Esophagus muscularis mucosa (tissue), 4 donors: ENCODE measurements around the gene VTN. TPM values are rescaled to one million over a fixed set of nuclear protein-coding genes. Genes with fewer than 3 reads are reported as not detected.
A peak's percentile ranks its signal among the peaks of the same experiment; 100 is the strongest.

Source experiments
- DNase-seq: peaks from one replicate; pipeline ENCODE4 v3.0.0-alpha.2; 2017; ENCODE audit errors: extremely low spot score
- H3K27ac ChIP-seq, 4 donors: fragments of 200-600 bp; sonication (generic); replicated peaks in 1 of 4; 1 replicate in 3 of 4; 2 replicates in 1 of 4; pipeline ENCODE4 v1.5.1; 2016 to 2019; ENCODE audit warnings: mild to moderate bottlenecking in 1 of 4
- H3K27me3 ChIP-seq, 4 donors: fragments of 200-600 bp; sonication (generic); one replicate each; pipeline versions ENCODE4 v1.5.1 to v1.6.0; 2016 to 2019
- H3K36me3 ChIP-seq, 4 donors: fragments of 200-600 bp; sonication (generic); one replicate each; pipeline ENCODE4 v1.5.1; 2016 to 2019
- H3K4me1 ChIP-seq, 4 donors: fragments of 200-600 bp; sonication (generic); one replicate each; pipeline ENCODE4 v1.5.1; 2016 to 2019
- H3K4me3 ChIP-seq, 4 donors: fragments of 200-600 bp; sonication (generic); 1 replicate in 2 of 4; 2 replicates in 2 of 4; pipeline ENCODE4 v1.5.1; 2016 to 2019; ENCODE audit warnings: mild to moderate bottlenecking in 4 of 4, moderate library complexity in 1 of 4
- H3K9me3 ChIP-seq, 4 donors: fragments of 200-600 bp; sonication (generic); 1 replicate in 3 of 4; 2 replicates in 1 of 4; pipeline ENCODE4 v1.5.1; 2016 to 2019
- EP300 ChIP-seq: sonication (generic); formaldehyde crosslinking; IDR thresholded peaks from one replicate; pipeline ENCODE4 v1.6.1; 2017; ENCODE audit warnings: antibody characterized with exemption
- POLR2A ChIP-seq: fragments of 450-650 bp; IDR thresholded peaks from one replicate; pipeline ENCODE4 v1.6.1; 2017; ENCODE audit warnings: antibody characterized with exemption, moderate library complexity, mild to moderate bottlenecking, low read depth
- POLR2AphosphoS5 ChIP-seq, 2 donors: sonication (generic); formaldehyde crosslinking; IDR thresholded peaks; one replicate each; pipeline ENCODE4 v1.6.1; 2017; ENCODE audit warnings: antibody characterized with exemption in 2 of 2
- WGBS: methylation state at CpG from one replicate; pipeline ENCODE4 v1.1.5; 2018; 5-methylcytosine and 5-hydroxymethylcytosine counted together
- intact Hi-C: fragments of 100-400 bp; cut with DNase I; formaldehyde crosslinking; loops from one replicate; pipeline ENCODE4 v1.15.1; 2023
- total RNA-seq, 4 donors: library from RNA; depleted of rRNA; stranded (reverse); fragments of >200 nt; gene quantifications; one replicate each; pipeline versions ENCODE4 v1.1.0 to v1.2.1, GENCODE V29; 2016
- TF ChIP-seq, protein P1 (sequence below), 3 experiments: fragments of 200-600 bp in 2 of 3; fragments of 450-650 bp in 1 of 3; sonication (generic) in 2 of 3; IDR thresholded peaks; one replicate each; pipeline ENCODE4 v1.5.1; 2017 to 2019; ENCODE audit warnings: antibody characterized with exemption in 3 of 3, mild to moderate bottlenecking in 2 of 3, moderate library complexity in 1 of 3

Gene VTN
- total RNA-seq, 4 donors from 2014 or later = under 0.01 to 1.3 (median 0.58) TPM

DNA sequence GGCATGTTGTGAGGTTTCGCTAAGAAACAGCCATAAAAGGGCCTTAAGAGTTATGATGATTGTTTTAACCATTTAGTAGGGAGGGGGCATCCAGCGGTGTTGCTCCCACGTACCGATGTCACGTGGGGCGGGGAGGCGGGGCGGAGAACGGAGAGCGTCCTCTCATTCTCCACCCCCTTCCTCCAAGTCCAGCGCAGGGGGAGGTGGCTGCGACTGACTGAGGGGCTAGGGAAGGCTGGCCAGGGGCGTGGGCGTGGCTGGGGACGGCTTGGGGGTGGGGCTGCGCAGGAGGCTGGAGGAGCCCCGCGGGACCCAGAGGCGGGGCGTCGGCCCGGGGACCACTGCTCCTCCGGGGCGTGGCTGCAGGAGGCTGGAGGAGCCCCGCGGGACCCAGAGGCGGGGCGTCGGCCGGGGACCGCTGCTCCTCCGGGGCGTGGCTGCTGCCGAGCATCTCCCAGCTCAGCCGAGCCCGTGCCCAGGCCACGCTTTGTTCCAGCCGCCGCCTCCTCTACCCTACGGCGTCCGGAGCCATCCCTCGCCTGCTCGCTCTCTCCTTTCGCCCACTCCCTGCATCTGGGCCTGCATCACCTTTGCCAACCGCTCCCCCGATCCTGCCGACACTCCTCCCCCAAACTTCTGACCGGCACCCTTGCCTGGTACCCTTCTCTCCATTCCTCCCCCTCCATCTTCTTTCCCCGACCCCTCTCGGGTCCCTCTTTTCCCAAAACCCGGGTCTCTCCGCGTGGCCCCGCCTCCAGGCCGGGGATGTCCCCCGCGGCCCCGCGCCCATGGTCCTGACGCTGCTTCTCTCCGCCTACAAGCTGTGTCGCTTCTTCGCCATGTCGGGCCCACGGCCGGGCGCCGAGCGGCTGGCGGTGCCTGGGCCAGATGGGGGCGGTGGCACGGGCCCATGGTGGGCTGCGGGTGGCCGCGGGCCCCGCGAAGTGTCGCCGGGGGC is 1.4 kb upstream of the VTN start, which contains the start of gene SARM1:
SARM1 (plus strand) TSS at position 450 of the 958 bp plus-strand sequence; CDS start at position 789, 339 bp downstream.
- TF ChIP-seq POLR2A = no peak
- peak in 1 of 2 donors; percentile 49 for TF ChIP-seq POLR2AphosphoS5 (IDR thresholded peaks at IDR 0.05)
- no peaks in the 10 kb centered on the region for H3K9me3 ChIP-seq
- H3K36me3 ChIP-seq = peaks cover 0 to 5% (median 3%) of the 10 kb centered on the region in 4 donors
- H3K4me1 ChIP-seq = peaks cover 30 to 38% (median 33%) of the 10 kb centered on the region in 4 donors
- no peaks in the 10 kb centered on the region for H3K27me3 ChIP-seq
- peak within 1 kb of the TSS; percentile 65 to 83 (median 79) for H3K27ac ChIP-seq
- peak within 1 kb of the TSS; percentile 55 to 65 (median 63) for H3K4me3 ChIP-seq
- intact Hi-C loops = no loop called here
- WGBS = 1% methylated on average over 38 of the region's 80 CpGs
- peak; percentile 95 for DNase-seq

DNA sequence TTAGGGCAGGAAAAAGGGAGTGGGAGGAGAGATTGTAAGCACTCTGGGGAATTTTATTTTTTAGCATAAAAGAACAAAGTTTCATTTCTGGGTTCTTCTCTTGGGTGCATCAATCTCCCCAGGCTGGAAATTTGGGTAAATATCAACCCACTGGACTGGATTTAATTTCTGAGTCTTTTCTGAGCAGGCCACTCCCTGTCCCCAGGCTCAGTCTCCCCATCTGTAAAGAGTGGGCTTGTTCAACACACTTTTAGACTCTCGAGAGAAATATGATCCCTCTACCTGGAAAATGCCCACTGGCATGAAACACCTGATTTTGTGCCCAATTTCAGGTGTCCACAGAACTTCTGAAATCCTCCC is 617 bp upstream of the VTN start:
- Histone ChIP-seq H3K9me3 (no peaks in the 10 kb centered on the region), H3K4me1 (peaks cover 30 to 38% (median 33%) of the 10 kb centered on the region in 4 donors), H3K36me3 (peaks cover 0 to 11% (median 7%) of the 10 kb centered on the region in 4 donors), H3K4me3 (peak overlapping the region in 3 of 4 donors; percentile 55 to 63 (median 63)), H3K27me3 (no peaks in the 10 kb centered on the region), H3K27ac (peak overlapping the region; percentile 65 to 83 (median 79))
- 81% methylated on average over 1 of the region's 1 CpG for WGBS
- no peak for TF ChIP-seq POLR2A
- TF ChIP-seq, protein P1, sequence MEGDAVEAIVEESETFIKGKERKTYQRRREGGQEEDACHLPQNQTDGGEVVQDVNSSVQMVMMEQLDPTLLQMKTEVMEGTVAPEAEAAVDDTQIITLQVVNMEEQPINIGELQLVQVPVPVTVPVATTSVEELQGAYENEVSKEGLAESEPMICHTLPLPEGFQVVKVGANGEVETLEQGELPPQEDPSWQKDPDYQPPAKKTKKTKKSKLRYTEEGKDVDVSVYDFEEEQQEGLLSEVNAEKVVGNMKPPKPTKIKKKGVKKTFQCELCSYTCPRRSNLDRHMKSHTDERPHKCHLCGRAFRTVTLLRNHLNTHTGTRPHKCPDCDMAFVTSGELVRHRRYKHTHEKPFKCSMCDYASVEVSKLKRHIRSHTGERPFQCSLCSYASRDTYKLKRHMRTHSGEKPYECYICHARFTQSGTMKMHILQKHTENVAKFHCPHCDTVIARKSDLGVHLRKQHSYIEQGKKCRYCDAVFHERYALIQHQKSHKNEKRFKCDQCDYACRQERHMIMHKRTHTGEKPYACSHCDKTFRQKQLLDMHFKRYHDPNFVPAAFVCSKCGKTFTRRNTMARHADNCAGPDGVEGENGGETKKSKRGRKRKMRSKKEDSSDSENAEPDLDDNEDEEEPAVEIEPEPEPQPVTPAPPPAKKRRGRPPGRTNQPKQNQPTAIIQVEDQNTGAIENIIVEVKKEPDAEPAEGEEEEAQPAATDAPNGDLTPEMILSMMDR (IDR thresholded peaks at IDR 0.05) = no peak
- no peak for TF ChIP-seq EP300
- no peak for TF ChIP-seq POLR2AphosphoS5 (IDR thresholded peaks at IDR 0.05)
- intact Hi-C loops = no loop called here
- no peak for DNase-seq

DNA sequence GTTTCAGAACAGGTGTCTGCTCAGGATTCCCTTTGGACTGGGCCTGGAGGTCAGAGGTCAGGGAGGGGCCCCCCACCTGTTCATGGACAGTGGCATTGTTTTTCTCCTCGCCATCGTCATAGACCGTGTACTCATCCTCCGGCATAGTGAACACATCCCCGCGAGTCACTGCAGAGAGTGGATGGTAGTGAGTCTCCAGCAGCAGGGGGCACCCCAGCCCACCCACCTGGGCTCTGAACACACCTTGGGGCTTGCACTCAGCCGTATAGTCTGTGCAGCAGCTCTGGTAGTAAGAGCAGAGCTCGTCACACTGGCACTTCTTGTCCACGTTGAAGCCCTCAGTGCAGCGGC is 448 bp downstream of the VTN start:
- Histone ChIP-seq H3K4me3 (no peak overlapping the region), H3K27me3 (no peaks in the 10 kb centered on the region), H3K9me3 (no peaks in the 10 kb centered on the region), H3K27ac (peak overlapping the region in 3 of 4 donors; percentile 65 to 83 (median 82)), H3K4me1 (peaks cover 30 to 38% (median 33%) of the 10 kb centered on the region in 4 donors), H3K36me3 (peaks cover 0 to 21% (median 14%) of the 10 kb centered on the region in 4 donors)
- 75% methylated on average over 8 of the region's 10 CpGs for WGBS
- no peak for DNase-seq
- intact Hi-C loops = no loop called here
- TF ChIP-seq EP300 = no peak
- no peak for TF ChIP-seq POLR2A
- no peak for TF ChIP-seq POLR2AphosphoS5 (IDR thresholded peaks at IDR 0.05)
- TF ChIP-seq, protein P1 (IDR thresholded peaks at IDR 0.05) = no peak

DNA sequence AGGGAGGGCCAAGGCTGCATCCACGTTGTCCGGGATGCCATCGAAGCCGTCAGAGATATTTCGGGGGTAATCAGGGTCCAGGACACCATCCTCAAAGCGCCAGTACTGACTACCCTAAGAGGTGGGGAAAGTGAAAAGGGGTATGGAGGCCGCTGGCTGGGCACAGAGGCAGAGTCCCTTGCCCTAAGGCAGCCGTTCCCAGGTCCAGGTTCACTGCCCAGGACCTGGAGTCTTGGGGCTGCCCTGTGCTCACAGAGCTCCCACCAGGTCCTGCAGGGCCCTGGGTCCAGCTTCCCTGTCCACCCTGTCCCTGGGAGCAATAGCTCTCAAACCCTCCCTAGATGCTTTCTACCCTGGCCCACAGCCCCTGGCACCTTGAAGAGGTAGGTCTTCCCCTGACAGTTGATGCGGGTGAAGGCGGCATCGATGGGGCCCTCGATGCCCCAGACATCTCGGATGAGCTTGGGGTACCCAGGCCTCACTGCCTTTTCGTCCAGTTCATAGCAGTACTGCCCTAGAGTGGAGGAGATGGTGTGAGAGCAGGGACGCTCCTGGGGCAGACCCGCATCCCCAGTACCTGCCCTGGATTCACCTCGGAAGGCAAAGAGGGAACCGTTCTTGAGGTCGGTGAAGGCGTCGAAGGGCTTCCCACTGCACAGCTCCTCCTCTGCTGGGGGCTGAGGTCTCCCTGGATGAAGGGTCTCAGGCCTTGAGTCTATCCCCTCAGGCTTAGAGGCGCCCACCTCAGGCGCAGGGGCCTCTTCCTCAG is 1.0 kb downstream of the VTN start:
- Histone ChIP-seq H3K4me1 (peaks cover 30 to 38% (median 33%) of the 10 kb centered on the region in 4 donors), H3K27ac (no peak overlapping the region), H3K9me3 (no peaks in the 10 kb centered on the region), H3K4me3 (no peak overlapping the region), H3K36me3 (peaks cover 4 to 26% (median 20%) of the 10 kb centered on the region in 4 donors), H3K27me3 (no peaks in the 10 kb centered on the region)
- 89% methylated on average over 17 of the region's 23 CpGs for WGBS
- TF ChIP-seq POLR2A (no peak), POLR2AphosphoS5 (IDR thresholded peaks at IDR 0.05) (no peak), EP300 (no peak)
- TF ChIP-seq, protein P1 (IDR thresholded peaks at IDR 0.05) = no peak
- DNase-seq = no peak
- intact Hi-C loops = no loop called here
